ENCODE results near the gene CXCL12. TPM values are rescaled to one million over a fixed set of nuclear protein-coding genes. Genes with fewer than 3 reads are reported as not detected.

Gene CXCL12
- total RNA-seq, 2 donors from 2014 or later: 6.9 to 19.6 TPM

- no peak for TF ChIP-seq POLR2AphosphoS5 (IDR thresholded peaks at IDR 0.05)
- no peak for TF ChIP-seq CTCF (IDR thresholded peaks at IDR 0.05)
- TF ChIP-seq POLR2A (IDR thresholded peaks at IDR 0.05): no peak
- Histone ChIP-seq H3K4me1 (replicated peaks) (no peaks in the 10 kb centered on the region), H3K36me3 (no peaks in the 10 kb centered on the region), H3K27me3 (replicated peaks; ENCODE audit: insufficient read depth) (no peaks in the 10 kb centered on the region), H3K27ac (no peak overlapping the region), H3K9me3 (no peaks in the 10 kb centered on the region), H3K4me3 (no peak overlapping the region)
- no peak for DNase-seq (ENCODE audit: low spot score)
- 22% methylated on average over 7 of the region's 7 CpGs for WGBS
- intact Hi-C loops (cut with DNase I): no loop called here
Measured at GRCh38 chr10:44416021-44416771, 31.3 kb upstream of the CXCL12 start.

GRCh38 chr10:44415121-44415520 is 30.2 kb upstream of the CXCL12 start:
- intact Hi-C loops (cut with DNase I): no loop called here
- H3K4me1 ChIP-seq (replicated peaks): no peaks in the 10 kb centered on the region
- H3K27me3 ChIP-seq (replicated peaks; ENCODE audit: insufficient read depth): no peaks in the 10 kb centered on the region
- no peaks in the 10 kb centered on the region for H3K9me3 ChIP-seq
- H3K36me3 ChIP-seq: no peaks in the 10 kb centered on the region
- no peak overlapping the region for H3K27ac ChIP-seq
- DNase-seq (ENCODE audit: low spot score): no peak
- 90% methylated on average over 2 of the region's 2 CpGs for WGBS
- no peak for TF ChIP-seq POLR2A (IDR thresholded peaks at IDR 0.05)
- TF ChIP-seq CTCF (IDR thresholded peaks at IDR 0.05): no peak
- TF ChIP-seq POLR2AphosphoS5 (IDR thresholded peaks at IDR 0.05): no peak
- H3K4me3 ChIP-seq: no peak overlapping the region

- TF ChIP-seq POLR2A (IDR thresholded peaks at IDR 0.05): no peak
- no peak for TF ChIP-seq CTCF (IDR thresholded peaks at IDR 0.05)
- Histone ChIP-seq H3K36me3 (no peaks in the 10 kb centered on the region), H3K4me3 (no peak overlapping the region), H3K27ac (no peak overlapping the region), H3K4me1 (replicated peaks) (no peaks in the 10 kb centered on the region), H3K9me3 (no peaks in the 10 kb centered on the region), H3K27me3 (replicated peaks; ENCODE audit: insufficient read depth) (no peaks in the 10 kb centered on the region)
- DNase-seq (ENCODE audit: low spot score): no peak
- intact Hi-C loops (cut with DNase I): no loop called here
- WGBS: 97% methylated on average over 1 of the region's 1 CpG
Measured at GRCh38 chr10:44413416-44413815, 28.5 kb upstream of the CXCL12 start.

GRCh38 chr10:44411251-44411650 is 26.4 kb upstream of the CXCL12 start:
- intact Hi-C loops (cut with DNase I): no loop called here
- no peak for DNase-seq (ENCODE audit: low spot score)
- H3K27me3 ChIP-seq (replicated peaks; ENCODE audit: insufficient read depth): no peaks in the 10 kb centered on the region
- H3K4me3 ChIP-seq: no peak overlapping the region
- no peak overlapping the region for H3K27ac ChIP-seq
- H3K36me3 ChIP-seq: no peaks in the 10 kb centered on the region
- no peaks in the 10 kb centered on the region for H3K9me3 ChIP-seq
- 79% methylated on average over 5 of the region's 5 CpGs for WGBS
- H3K4me1 ChIP-seq (replicated peaks): no peaks in the 10 kb centered on the region
- no peak for TF ChIP-seq POLR2AphosphoS5 (IDR thresholded peaks at IDR 0.05)
- no peak for TF ChIP-seq POLR2A (IDR thresholded peaks at IDR 0.05)
- no peak for TF ChIP-seq CTCF (IDR thresholded peaks at IDR 0.05)

- Histone ChIP-seq H3K4me3 (no peak overlapping the region), H3K4me1 (replicated peaks) (no peaks in the 10 kb centered on the region), H3K36me3 (no peaks in the 10 kb centered on the region), H3K27me3 (replicated peaks; ENCODE audit: insufficient read depth) (no peaks in the 10 kb centered on the region), H3K9me3 (no peaks in the 10 kb centered on the region), H3K27ac (no peak overlapping the region)
- intact Hi-C loops (cut with DNase I): no loop called here
- TF ChIP-seq CTCF (IDR thresholded peaks at IDR 0.05) (no peak), POLR2AphosphoS5 (IDR thresholded peaks at IDR 0.05) (no peak), POLR2A (IDR thresholded peaks at IDR 0.05) (no peak)
- DNase-seq (ENCODE audit: low spot score): no peak
- WGBS: 93% methylated on average over 2 of the region's 2 CpGs
Measured at GRCh38 chr10:44404741-44405437, 20.0 kb upstream of the CXCL12 start.

Data from prostate gland (tissue), 2 donors.